ENCODE data around the gene SLC25A5. TPM values are rescaled to one million over a fixed set of nuclear protein-coding genes. Genes with fewer than 3 reads are reported as not detected.
"Not testable (repeated sequence)": the region's sequence is repeated elsewhere in the genome, so short reads cannot be mapped to it uniquely, and the experiment has no call there.

SLC25A5 gene
- total RNA-seq, 2 donors from 2014 or later, result 487 to 558 TPM

DNA sequence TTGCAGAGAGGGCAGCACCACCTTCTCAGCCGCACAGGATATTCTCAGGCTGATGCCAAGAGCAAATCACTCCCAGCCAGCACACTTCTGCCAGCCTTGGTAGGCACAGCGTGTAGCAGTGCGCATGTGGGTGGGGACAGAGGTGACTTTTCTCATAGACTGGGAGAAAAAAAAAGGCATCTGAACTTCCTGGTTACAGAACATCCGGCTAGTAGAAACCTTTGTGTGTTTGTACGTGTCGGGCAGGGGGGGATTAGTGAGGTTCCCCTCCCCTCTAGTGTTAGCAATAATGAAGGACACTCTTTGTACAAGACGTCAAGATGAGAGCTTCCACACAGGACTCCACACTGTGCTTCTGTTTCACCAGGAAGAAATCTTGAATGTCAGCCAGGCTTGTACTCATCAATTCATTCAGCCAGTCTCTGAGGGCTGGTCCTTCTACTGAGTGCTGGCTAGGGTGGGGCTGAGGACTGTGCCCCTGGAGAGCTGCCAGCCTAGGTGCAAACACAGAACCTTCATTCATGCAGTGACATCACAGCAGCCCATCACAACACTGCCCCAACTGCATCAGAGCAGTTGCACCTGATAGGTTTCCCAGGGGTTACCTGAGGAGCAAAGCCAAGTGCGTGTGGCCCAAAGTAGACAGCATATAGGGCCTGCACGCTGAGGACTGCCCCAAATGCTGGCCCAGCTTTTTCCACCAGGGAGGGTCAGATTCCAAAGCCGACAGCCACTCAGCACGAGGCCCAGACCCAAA is 34.7 kb downstream of the SLC25A5 start:
- Mint-ChIP-seq H3K4me1 (ENCODE audit: low read depth) (peaks cover 9% of the 10 kb centered on the region), H3K27ac (no peak overlapping the region), H3K36me3 (ENCODE audit: insufficient read depth in 2 of 2) (no peaks in the 10 kb centered on the region), H3K27me3 (ENCODE audit: low read depth) (no peaks in the 10 kb centered on the region), H3K9me3 (no peaks in the 10 kb centered on the region), H3K4me3 (no peak overlapping the region)
- DNase-seq (no peak), ATAC-seq (replicated peaks in 1 of 2) (peak; percentile 38 to 69)

DNA sequence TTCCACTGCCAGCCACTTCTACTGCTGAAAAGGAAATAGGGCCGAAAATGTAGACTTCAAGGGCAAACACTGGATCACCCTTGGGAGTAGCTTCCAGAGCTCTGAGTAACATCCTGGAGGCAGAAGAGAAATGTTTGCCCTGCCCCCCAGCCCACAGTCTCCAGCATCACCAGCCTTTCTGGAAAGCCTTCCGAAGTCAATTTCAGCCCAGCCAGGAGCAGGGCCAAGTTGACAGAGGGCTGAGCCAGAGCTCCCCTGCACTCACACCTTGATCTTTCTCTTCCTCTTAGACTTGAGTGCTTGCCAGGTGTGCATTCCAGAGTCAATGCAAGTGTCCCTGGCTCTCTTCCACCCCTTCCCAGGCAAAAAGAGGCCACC is 35.2 kb downstream of the SLC25A5 start:
- Mint-ChIP-seq H3K9me3 (no peaks in the 10 kb centered on the region), H3K27ac (no peak overlapping the region), H3K4me1 (ENCODE audit: low read depth) (peaks cover 9% of the 10 kb centered on the region), H3K27me3 (ENCODE audit: low read depth) (no peaks in the 10 kb centered on the region), H3K36me3 (ENCODE audit: insufficient read depth in 2 of 2) (no peaks in the 10 kb centered on the region), H3K4me3 (no peak overlapping the region)
- DNase-seq (no peak), ATAC-seq (replicated peaks in 1 of 2) (no peak)

DNA sequence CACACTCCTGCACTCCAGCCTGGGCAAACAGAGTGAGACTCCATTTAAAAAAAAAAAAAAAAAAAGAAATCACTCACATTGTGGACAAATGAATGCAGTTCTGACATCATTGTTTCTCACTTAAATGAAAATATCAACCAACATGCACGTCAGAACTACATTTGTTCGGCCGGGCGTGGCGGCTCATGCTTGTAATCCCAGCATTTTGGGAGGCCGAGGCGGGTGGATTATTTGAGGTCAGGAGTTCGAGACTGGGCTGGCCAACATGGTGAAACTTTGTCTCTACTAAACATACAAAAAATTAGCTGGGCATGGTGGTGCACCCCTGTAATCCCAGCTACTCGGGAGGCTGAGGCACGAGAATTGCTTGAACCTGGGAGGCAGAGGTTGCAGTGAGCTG is 36.9 kb downstream of the SLC25A5 start:
- H3K9me3 Mint-ChIP-seq; H3K27me3 Mint-ChIP-seq (ENCODE audit: low read depth); H3K4me1 Mint-ChIP-seq (ENCODE audit: low read depth); H3K4me3 Mint-ChIP-seq; DNase-seq; H3K36me3 Mint-ChIP-seq (ENCODE audit: insufficient read depth in 2 of 2); ATAC-seq (replicated peaks in 1 of 2); H3K27ac Mint-ChIP-seq: not testable (repeated sequence)

DNA sequence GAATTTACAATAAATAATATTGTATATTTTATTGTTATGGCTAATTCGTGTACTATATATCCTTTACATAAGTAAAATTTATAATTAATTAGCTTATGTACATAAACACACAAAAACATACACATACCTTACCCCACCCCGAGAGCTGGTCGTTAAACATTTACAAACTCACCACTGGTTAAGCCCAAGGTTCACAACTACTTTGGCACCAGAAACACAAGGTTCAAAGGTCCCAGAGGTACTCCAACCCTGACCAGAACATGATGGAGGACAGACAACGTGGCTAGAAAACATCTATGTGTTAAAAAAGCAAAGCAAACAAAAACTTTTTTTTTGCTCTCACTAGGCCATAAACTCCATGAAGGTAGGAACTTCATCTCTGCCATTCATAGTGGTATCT is 37.7 kb downstream of the SLC25A5 start:
- Mint-ChIP-seq H3K36me3 (ENCODE audit: insufficient read depth in 2 of 2) (no peaks in the 10 kb centered on the region), H3K27ac (no peak overlapping the region), H3K27me3 (ENCODE audit: low read depth) (peaks cover 4% of the 10 kb centered on the region), H3K9me3 (no peaks in the 10 kb centered on the region), H3K4me3 (no peak overlapping the region), H3K4me1 (ENCODE audit: low read depth) (peaks cover 9% of the 10 kb centered on the region)
- DNase-seq, result no peak
- no peak for ATAC-seq (replicated peaks in 1 of 2)

DNA sequence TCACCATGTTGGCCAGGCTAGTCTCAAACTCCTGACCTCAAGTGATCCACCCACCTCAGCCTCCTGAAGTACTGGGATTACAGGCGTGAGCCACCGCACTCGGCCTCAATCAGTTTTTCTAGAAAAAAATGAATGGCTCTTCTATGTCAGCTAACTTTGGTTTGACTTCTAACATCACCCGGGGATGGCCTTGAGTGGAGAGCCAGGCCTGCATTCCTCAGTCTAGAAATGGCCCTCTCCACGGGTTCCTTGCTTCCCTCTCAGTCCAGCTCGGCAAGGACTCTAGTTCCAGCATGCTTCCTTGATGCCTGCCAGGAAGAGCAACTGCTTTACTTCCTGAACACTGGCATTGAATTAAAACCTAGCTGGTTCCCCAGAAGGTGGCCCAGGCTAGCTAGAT is 39.0 kb downstream of the SLC25A5 start:
- Mint-ChIP-seq H3K4me1 (ENCODE audit: low read depth) (peaks cover 6% of the 10 kb centered on the region), H3K9me3 (no peaks in the 10 kb centered on the region), H3K4me3 (no peak overlapping the region), H3K36me3 (ENCODE audit: insufficient read depth in 2 of 2) (no peaks in the 10 kb centered on the region), H3K27ac (no peak overlapping the region), H3K27me3 (ENCODE audit: low read depth) (peaks cover 7% of the 10 kb centered on the region)
- DNase-seq, result no peak
- ATAC-seq (replicated peaks in 1 of 2), result no peak

DNA sequence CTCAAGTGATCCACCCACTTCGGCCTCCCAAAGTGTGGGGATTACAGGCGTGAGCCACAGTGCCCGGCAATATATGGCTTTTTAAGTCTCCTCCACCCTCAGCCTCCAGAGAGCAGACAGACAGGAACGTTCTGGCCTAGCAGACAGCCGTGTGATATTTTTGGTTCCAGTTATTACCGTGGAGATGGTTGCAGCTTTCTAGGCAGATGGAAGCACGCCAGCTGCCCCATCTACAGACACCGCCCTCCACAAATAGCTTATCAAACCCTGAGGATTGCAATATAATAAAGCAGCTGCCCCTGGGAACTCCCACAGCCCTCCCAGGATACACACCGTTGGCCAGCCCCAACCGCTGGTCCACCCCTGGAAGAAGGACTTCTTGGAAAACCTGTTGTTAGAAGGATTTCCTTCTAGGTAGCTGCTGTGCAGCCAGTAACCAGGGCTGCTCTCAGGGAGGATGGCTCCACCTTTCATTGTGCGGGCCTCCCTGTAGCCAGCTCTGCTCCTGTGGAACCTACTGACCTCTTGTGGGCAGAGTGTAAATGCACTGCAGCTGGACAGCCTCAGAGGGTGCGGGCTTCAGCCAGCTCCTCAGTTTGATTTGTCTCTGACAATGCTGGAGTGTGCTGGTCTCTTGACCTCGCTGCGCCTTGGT is 44.0 kb downstream of the SLC25A5 start:
- peaks cover 7% of the 10 kb centered on the region for H3K27me3 Mint-ChIP-seq (ENCODE audit: low read depth)

DNA sequence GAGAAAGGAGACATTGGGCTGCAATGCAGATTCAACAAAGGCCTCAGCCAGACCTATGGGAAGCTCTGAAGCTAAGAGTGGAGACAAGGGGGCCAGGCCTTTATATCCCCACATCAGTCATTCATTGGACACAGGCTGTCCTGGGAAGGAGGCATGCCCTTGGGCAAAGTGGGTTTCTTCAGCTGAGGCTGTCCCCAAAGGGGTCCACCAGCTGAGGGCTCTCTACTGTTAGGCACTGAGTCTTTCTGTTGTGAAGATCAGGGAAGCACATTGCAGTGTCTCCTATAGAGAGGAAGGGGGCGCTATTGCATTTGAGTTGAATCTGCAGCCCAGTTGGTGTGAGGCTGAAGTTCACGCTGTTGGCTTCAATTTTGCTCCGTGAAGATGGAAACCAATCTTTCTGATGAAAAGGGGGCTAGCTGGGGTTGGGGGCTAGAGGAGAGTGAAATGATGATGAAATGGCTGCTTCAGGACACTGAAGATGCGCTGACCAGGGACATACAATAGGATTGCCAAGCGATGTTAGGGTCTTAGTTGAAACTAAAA is 48.0 kb downstream of the SLC25A5 start:
- H3K36me3 Mint-ChIP-seq (ENCODE audit: insufficient read depth in 2 of 2), result no peaks in the 10 kb centered on the region
- no peak overlapping the region for H3K4me3 Mint-ChIP-seq
- H3K27ac Mint-ChIP-seq, result peak overlapping the region; percentile 61
- H3K27me3 Mint-ChIP-seq (ENCODE audit: low read depth), result peaks cover 6% of the 10 kb centered on the region
- ATAC-seq (replicated peaks in 1 of 2), result peak; percentile 86 to 87
- H3K9me3 Mint-ChIP-seq, result no peaks in the 10 kb centered on the region
- H3K4me1 Mint-ChIP-seq (ENCODE audit: low read depth), result peaks cover 5% of the 10 kb centered on the region
- DNase-seq, result peak; percentile 35 to 39

More for the DNA sequence above, 44.0 kb downstream of the SLC25A5 start:
- Mint-ChIP-seq H3K9me3 (no peaks in the 10 kb centered on the region), H3K36me3 (ENCODE audit: insufficient read depth in 2 of 2) (no peaks in the 10 kb centered on the region), H3K27ac (no peak overlapping the region), H3K4me3 (no peak overlapping the region), H3K4me1 (ENCODE audit: low read depth) (peaks cover 5% of the 10 kb centered on the region)
- DNase-seq (peak; percentile 11 to 30), ATAC-seq (replicated peaks in 1 of 2) (peak; percentile 65 to 78)

DNA sequence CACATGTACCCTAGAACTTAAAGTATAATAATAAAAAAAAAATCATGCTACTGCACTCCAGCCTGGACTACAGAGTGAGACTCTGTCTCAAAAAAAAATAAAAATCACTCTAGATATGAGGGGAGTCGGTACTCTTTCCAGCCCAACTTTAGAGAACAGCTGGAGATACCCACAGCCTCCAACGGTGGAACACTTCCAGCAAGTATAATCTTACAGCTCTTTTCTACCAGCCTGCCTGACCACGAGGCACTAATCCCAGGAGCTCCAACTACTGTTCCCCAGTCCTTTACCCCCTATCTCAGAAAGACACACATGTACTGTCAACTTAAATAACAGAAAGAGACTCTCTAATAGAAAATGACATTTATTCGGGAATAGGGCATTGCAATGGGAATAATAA is 50.1 kb downstream of the SLC25A5 start:
- H3K36me3 Mint-ChIP-seq (ENCODE audit: insufficient read depth in 2 of 2), result no peaks in the 10 kb centered on the region
- peaks cover 5% of the 10 kb centered on the region for H3K4me1 Mint-ChIP-seq (ENCODE audit: low read depth)
- no peak for ATAC-seq (replicated peaks in 1 of 2)
- H3K27ac Mint-ChIP-seq, result no peak overlapping the region
- no peak for DNase-seq
- no peaks in the 10 kb centered on the region for H3K9me3 Mint-ChIP-seq
- H3K4me3 Mint-ChIP-seq, result no peak overlapping the region
- peaks cover 5% of the 10 kb centered on the region for H3K27me3 Mint-ChIP-seq (ENCODE audit: low read depth)

Other genes starting within 250 kb of the SLC25A5 start
- 10 to 100 TPM; 32.8 to 36.3 TPM for gene PGRMC1, start 232.2 kb upstream of the SLC25A5 start, total RNA-seq
- gene SLC25A43, start 69.1 kb upstream of the SLC25A5 start, total RNA-seq, result 1 to 10 TPM; 8.9 to 9.8 TPM
- gene STEEP1, start 97.0 kb downstream of the SLC25A5 start, total RNA-seq, result 10 to 100 TPM; 22.1 to 23.5 TPM
- gene UBE2A, start 106.1 kb downstream of the SLC25A5 start, total RNA-seq, result 10 to 100 TPM; 75.6 to 84.8 TPM
- 10 to 100 TPM; 15.9 to 18.8 TPM for gene NKRF, start 138.0 kb downstream of the SLC25A5 start, total RNA-seq
- 100 to 1,000 TPM; 183 to 275 TPM for gene SEPTIN6, start 224.7 kb downstream of the SLC25A5 start, total RNA-seq

Measured in activated T-cell treated with anti-CD3 and anti-CD28 coated beads, Interleukin-2, amount 50 U/mL, for 72 hours (primary cell).